ENCODE data around the gene OST4. TPM values are rescaled to one million over a fixed set of nuclear protein-coding genes. Genes with fewer than 3 reads are reported as not detected.

OST4 gene
- total RNA-seq, 3 donors from 2014 or later (not counting 1 experiment from before 2014, with no cell fraction given) = 178 to 207 (median 192) TPM

DNA sequence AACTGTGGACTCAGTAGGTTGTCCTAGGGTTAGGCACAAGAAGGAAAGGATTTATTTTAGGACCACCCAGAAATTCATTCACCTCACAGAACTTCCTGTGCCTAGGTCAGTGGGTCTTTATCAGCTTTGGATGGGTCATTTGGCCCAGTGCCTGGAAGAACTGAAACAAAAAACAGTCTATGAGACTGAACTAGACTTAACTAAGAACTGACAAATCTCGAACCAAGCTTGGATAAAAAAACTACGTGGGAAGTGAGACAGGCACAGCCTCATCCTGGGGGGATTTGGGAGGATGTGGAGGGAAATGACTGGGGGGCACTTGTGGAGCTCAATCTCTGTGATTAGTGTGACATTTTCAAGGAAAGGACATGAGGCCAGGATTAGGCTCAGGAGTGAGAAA, 2.3 kb upstream of the OST4 start:
- intact Hi-C loops (cut with micrococcal nuclease) = no loop called here
- Mint-ChIP-seq H3K27ac (peak overlapping the region; percentile 56 to 86), H3K9me3 (no peaks in the 10 kb centered on the region), H3K27me3 (ENCODE audit: low read depth in 2 of 2) (no peaks in the 10 kb centered on the region), H3K4me1 (peaks cover 48 to 68% of the 10 kb centered on the region in 2 donors), H3K4me3 (no peak overlapping the region), H3K36me3 (no peaks in the 10 kb centered on the region)
- ATAC-seq (no peak), DNase-seq (no peak)
- Histone ChIP-seq H3K4me3 (ENCODE audit: low read length) (no peak overlapping the region), H3K9me3 (ENCODE audit: control insufficient read depth, insufficient read depth, low read length) (no peaks in the 10 kb centered on the region), H3K27ac (ENCODE audit: low read length) (no peak overlapping the region), H3K4me1 (ENCODE audit: control insufficient read depth, insufficient read depth, low read length) (peaks cover 49% of the 10 kb centered on the region), H3K27me3 (ENCODE audit: control insufficient read depth, insufficient read depth, low read length) (no peaks in the 10 kb centered on the region), H3K36me3 (ENCODE audit: control insufficient read depth, insufficient read depth, low read length) (peaks cover 12% of the 10 kb centered on the region)
- TF ChIP-seq, protein P1, sequence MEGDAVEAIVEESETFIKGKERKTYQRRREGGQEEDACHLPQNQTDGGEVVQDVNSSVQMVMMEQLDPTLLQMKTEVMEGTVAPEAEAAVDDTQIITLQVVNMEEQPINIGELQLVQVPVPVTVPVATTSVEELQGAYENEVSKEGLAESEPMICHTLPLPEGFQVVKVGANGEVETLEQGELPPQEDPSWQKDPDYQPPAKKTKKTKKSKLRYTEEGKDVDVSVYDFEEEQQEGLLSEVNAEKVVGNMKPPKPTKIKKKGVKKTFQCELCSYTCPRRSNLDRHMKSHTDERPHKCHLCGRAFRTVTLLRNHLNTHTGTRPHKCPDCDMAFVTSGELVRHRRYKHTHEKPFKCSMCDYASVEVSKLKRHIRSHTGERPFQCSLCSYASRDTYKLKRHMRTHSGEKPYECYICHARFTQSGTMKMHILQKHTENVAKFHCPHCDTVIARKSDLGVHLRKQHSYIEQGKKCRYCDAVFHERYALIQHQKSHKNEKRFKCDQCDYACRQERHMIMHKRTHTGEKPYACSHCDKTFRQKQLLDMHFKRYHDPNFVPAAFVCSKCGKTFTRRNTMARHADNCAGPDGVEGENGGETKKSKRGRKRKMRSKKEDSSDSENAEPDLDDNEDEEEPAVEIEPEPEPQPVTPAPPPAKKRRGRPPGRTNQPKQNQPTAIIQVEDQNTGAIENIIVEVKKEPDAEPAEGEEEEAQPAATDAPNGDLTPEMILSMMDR (IDR thresholded peaks at IDR 0.05) = no peak
- WGBS (ENCODE audit: insufficient coverage) = 80% methylated on average over 2 of the region's 2 CpGs

DNA sequence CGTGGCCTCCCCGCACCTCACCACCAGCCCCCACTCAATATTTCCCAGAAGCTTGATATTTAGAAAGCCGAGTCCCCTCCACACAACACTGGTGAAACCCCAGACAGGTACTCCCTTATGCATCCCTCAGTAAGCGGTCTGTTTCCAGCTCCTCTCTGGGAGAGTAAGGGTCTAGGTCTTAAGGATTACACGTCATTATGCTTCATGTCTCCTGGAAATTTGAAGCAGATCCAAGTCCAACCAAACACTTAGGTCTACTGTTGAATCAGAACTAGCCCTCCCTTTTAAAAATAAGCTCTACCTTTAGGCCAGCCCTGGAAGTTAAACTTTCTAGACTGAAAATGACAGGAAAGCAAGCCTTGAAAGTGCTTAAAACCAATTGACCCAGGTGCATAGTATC, 1.5 kb upstream of the OST4 start:
- H3K4me3 ChIP-seq (ENCODE audit: low read length) = no peak overlapping the region
- peak overlapping the region; percentile 78 for H3K4me3 Mint-ChIP-seq
- intact Hi-C loops (cut with micrococcal nuclease) = no loop called here
- no peaks in the 10 kb centered on the region for H3K36me3 Mint-ChIP-seq
- peak overlapping the region; percentile 64 to 90 for H3K27ac Mint-ChIP-seq
- no peak for ATAC-seq
- peaks cover 19% of the 10 kb centered on the region for H3K36me3 ChIP-seq (ENCODE audit: control insufficient read depth, insufficient read depth, low read length)
- H3K27me3 ChIP-seq (ENCODE audit: control insufficient read depth, insufficient read depth, low read length) = no peaks in the 10 kb centered on the region
- H3K27me3 Mint-ChIP-seq (ENCODE audit: low read depth in 2 of 2) = no peaks in the 10 kb centered on the region
- H3K4me1 Mint-ChIP-seq = peaks cover 49 to 74% of the 10 kb centered on the region in 2 donors
- no peaks in the 10 kb centered on the region for H3K9me3 Mint-ChIP-seq
- WGBS (ENCODE audit: insufficient coverage) = 100% methylated on average over 3 of the region's 5 CpGs
- no peaks in the 10 kb centered on the region for H3K9me3 ChIP-seq (ENCODE audit: control insufficient read depth, insufficient read depth, low read length)
- H3K4me1 ChIP-seq (ENCODE audit: control insufficient read depth, insufficient read depth, low read length) = peaks cover 49% of the 10 kb centered on the region
- no peak overlapping the region for H3K27ac ChIP-seq (ENCODE audit: low read length)
- TF ChIP-seq, protein P1 (IDR thresholded peaks at IDR 0.05) = no peak
- no peak for DNase-seq

DNA sequence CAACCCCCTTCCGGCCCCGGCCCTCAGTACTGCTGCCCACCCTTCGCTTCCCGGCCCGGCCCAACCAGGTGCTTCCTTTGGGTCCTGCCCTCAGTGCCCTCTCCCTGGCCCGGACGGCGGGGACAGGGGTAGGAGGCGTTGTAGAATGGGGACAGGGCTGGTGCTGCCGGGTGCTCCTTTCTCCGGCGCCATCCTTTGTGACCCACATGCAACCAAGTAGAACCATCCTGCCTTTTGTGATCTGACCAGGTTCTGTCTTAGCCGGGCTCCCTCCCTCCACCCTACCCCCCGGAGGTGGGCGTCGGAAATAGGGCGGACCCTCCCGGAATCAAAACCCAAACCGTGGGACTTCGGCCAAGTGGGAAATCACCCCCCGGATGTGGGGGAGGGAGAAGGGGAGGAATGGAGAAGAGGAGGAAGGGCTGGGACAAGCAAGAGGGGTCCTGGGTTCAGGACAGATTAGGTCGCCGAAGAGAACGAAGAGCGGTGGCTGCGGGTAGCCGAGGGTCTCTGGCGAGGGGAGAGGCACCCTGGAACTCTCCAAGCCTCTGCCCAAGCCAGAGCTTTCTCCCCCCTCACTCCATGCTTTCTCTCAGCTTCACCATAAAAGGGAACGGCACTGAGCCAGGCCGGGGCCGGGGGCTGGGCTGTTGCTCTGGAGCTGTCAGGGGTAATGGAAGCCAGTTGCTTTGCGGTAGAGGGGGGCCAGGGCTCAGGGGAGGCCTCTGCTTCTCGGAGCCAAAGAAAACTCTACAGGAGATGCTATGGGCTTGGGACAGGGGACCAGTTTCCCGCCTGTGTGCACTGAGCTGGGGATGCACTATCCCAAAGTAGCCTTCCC, 756 bp upstream of the OST4 start:
- ATAC-seq = peak in 2 of 3 donors; percentile 11 to 13
- no peaks in the 10 kb centered on the region for H3K27me3 ChIP-seq (ENCODE audit: control insufficient read depth, insufficient read depth, low read length)
- TF ChIP-seq, protein P1 (IDR thresholded peaks at IDR 0.05) = no peak
- peak overlapping the region; percentile 55 for H3K4me3 ChIP-seq (ENCODE audit: low read length)
- H3K27ac Mint-ChIP-seq = peak overlapping the region; percentile 64 to 90
- peak overlapping the region; percentile 78 for H3K4me3 Mint-ChIP-seq
- peaks cover 20% of the 10 kb centered on the region for H3K36me3 ChIP-seq (ENCODE audit: control insufficient read depth, insufficient read depth, low read length)
- H3K27ac ChIP-seq (ENCODE audit: low read length) = peak overlapping the region; percentile 58
- peaks cover 49% of the 10 kb centered on the region for H3K4me1 ChIP-seq (ENCODE audit: control insufficient read depth, insufficient read depth, low read length)
- DNase-seq = peak in 1 of 2 donors; percentile 56
- no peaks in the 10 kb centered on the region for H3K27me3 Mint-ChIP-seq (ENCODE audit: low read depth in 2 of 2)
- no peaks in the 10 kb centered on the region for H3K9me3 Mint-ChIP-seq
- H3K36me3 Mint-ChIP-seq = no peaks in the 10 kb centered on the region
- no peaks in the 10 kb centered on the region for H3K9me3 ChIP-seq (ENCODE audit: control insufficient read depth, insufficient read depth, low read length)
- H3K4me1 Mint-ChIP-seq = peaks cover 49 to 76% of the 10 kb centered on the region in 2 donors
- intact Hi-C loops (cut with micrococcal nuclease) = loop anchor here (1.0 kb wide), 3 partner anchors 9 to 21 kb away; partner anchors contain the start of genes AGBL5 and KHK
- 12% methylated on average over 33 of the region's 34 CpGs for WGBS (ENCODE audit: insufficient coverage)
